GM12878 (cell line): ENCODE results near the gene SRC. TPM values are rescaled to one million over a fixed set of nuclear protein-coding genes. Genes with fewer than 3 reads are reported as not detected.

ENCODE experiments used
- ATAC-seq: fragments of 200-7000 bp; cut with Tn5 transposase; 3 replicates; pipeline ENCODE4 v1.9.1; 2020; ENCODE audit warnings: mild to moderate bottlenecking, moderate library complexity
- BruUV-seq: library from RNA; stranded (reverse); fragments of 400-500 nt; replicated peaks from 2 replicates; lab custom pipeline; 2021; lab: Mats Ljungman, UMichigan
- CTCF ChIA-PET: fragments of 300-600 bp; sonication (Branson Sonifier 250); formaldehyde crosslinking; extraction: SDS; loops from one replicate; lab custom pipeline; 2021; ENCODE audit warnings: inconsistent platforms; lab: Yijun Ruan, JAX
- POLR2A ChIA-PET: fragments of 350-600 bp; formaldehyde crosslinking; extraction: SDS; loops from one replicate; lab custom pipeline; 2021; ENCODE audit warnings: inconsistent platforms; lab: Charles Lee
- RAD21 ChIA-PET: fragments of 300-600 bp; sonication (Branson Sonifier 250); formaldehyde crosslinking; loops from one replicate; lab custom pipeline; 2023; ENCODE audit warnings: antibody characterized with exemption; ENCODE audit not compliant: unreplicated experiment; lab: Charles Lee
- SMC1A ChIA-PET: fragments of 300-600 bp; sonication (Branson Sonifier 250); formaldehyde crosslinking; loops from one replicate; lab custom pipeline; 2023; ENCODE audit not compliant: unreplicated experiment, uncharacterized antibody; lab: Charles Lee
- DNase-seq: peaks from one replicate; pipeline ENCODE4 v3.0.0-alpha.2; 2011; ENCODE audit warnings: low read depth, low spot score
- FAIRE-seq: peaks from 3 replicates; lab custom pipeline; 2011; peaks lifted over from hg19 to GRCh38; lab: Jason Lieb, UNC
- H2AFZ ChIP-seq: 2 replicates; pipeline ENCODE4 v1.6.0; 2011; ENCODE audit warnings: low read depth, low read length, control low read depth; ENCODE audit not compliant: control insufficient read depth
- H3K27ac ChIP-seq: 2 replicates; pipeline ENCODE4 v1.5.1; 2011; ENCODE audit warnings: control low read depth; ENCODE audit not compliant: control insufficient read depth, insufficient read depth
- H3K27me3 ChIP-seq, 2 experiments: replicated peaks in 1 of 2; 2 replicates each; pipeline versions ENCODE4 v1.6.0 to v1.6.1; 2011; ENCODE audit warnings: low read length in 1 of 2; ENCODE audit not compliant: control insufficient read depth in 2 of 2, insufficient read depth in 2 of 2
- H3K36me3 ChIP-seq, 2 experiments: 2 replicates each; pipeline ENCODE4 v1.5.1; 2011; ENCODE audit warnings: low read length in 1 of 2; ENCODE audit not compliant: control insufficient read depth in 2 of 2, insufficient read depth in 2 of 2
- H3K4me1 ChIP-seq: 2 replicates; pipeline ENCODE4 v1.6.1; 2011; ENCODE audit warnings: mild to moderate bottlenecking, low read length, moderate library complexity, mixed read lengths; ENCODE audit not compliant: control insufficient read depth, insufficient read depth
- H3K4me2 ChIP-seq: 2 replicates; pipeline ENCODE4 v1.6.0; 2011; ENCODE audit warnings: control low read depth; ENCODE audit not compliant: control insufficient read depth, insufficient read depth
- H3K4me3 ChIP-seq: fragments of 200-600 bp; sonication (generic); 2 replicates; pipeline ENCODE4 v1.5.1; 2016
- H3K79me2 ChIP-seq: 2 replicates; pipeline ENCODE4 v1.6.0; 2011; ENCODE audit warnings: low read length; ENCODE audit not compliant: control insufficient read depth, insufficient read depth
- H3K9ac ChIP-seq: 2 replicates; pipeline ENCODE4 v1.8.0; 2011; ENCODE audit warnings: low read length, control low read depth, mixed read lengths; ENCODE audit not compliant: control insufficient read depth, insufficient read depth
- H3K9me3 ChIP-seq: replicated peaks from 3 replicates; pipeline ENCODE4 v1.5.1; 2011; ENCODE audit warnings: mild to moderate bottlenecking, low read length; ENCODE audit not compliant: control insufficient read depth, insufficient read depth
- H4K20me1 ChIP-seq: 2 replicates; pipeline ENCODE4 v1.6.0; 2011; ENCODE audit not compliant: control insufficient read depth, insufficient read depth
- CHD2 ChIP-seq: IDR thresholded peaks from 2 replicates; pipeline ENCODE4 v1.6.1; 2011; ENCODE audit warnings: low read depth, low read length, improper control_type of control experiment, borderline replicate concordance
- DPF2 ChIP-seq: fragments of 450-650 bp; IDR thresholded peaks from 2 replicates; pipeline ENCODE4 v1.6.1; 2017; ENCODE audit warnings: mild to moderate bottlenecking
- FOXK2 ChIP-seq: fragments of 450-650 bp; IDR thresholded peaks from 2 replicates; pipeline ENCODE4 v1.6.1; 2017; ENCODE audit warnings: mild to moderate bottlenecking, moderate library complexity
- HCFC1 ChIP-seq: fragments of 150-350 bp; IDR thresholded peaks from 2 replicates; pipeline ENCODE4 v1.6.1; 2014; ENCODE audit warnings: low read length
- JUND ChIP-seq: IDR thresholded peaks from 2 replicates; pipeline ENCODE4 v1.6.1; 2012; ENCODE audit warnings: low read depth, mild to moderate bottlenecking, low read length, improper control_type of control experiment, moderate library complexity
- MEF2B ChIP-seq: fragments of 450-650 bp; IDR thresholded peaks from 2 replicates; pipeline ENCODE4 v1.6.1; 2018; ENCODE audit warnings: mild to moderate bottlenecking, moderate library complexity; ENCODE audit not compliant: partially characterized antibody, poor library complexity, severe bottlenecking
- RAD51 ChIP-seq: fragments of 450-650 bp; IDR thresholded peaks from 2 replicates; pipeline ENCODE4 v1.6.1; 2016; ENCODE audit warnings: moderate library complexity, mild to moderate bottlenecking, inconsistent platforms
- RELA ChIP-seq: fragments of 450-650 bp; IDR thresholded peaks from 2 replicates; pipeline ENCODE4 v1.8.0; 2014; ENCODE audit warnings: borderline replicate concordance; ENCODE audit not compliant: partially characterized antibody
- TAF1 ChIP-seq: IDR thresholded peaks from 2 replicates; pipeline ENCODE4 v1.6.1; 2011; ENCODE audit warnings: mild to moderate bottlenecking, low read depth, low read length, borderline replicate concordance
- YY1 ChIP-seq: IDR thresholded peaks from 2 replicates; pipeline ENCODE4 v1.6.1; 2011; ENCODE audit warnings: low read depth, mild to moderate bottlenecking, low read length
- ZSCAN29 ChIP-seq: fragments of 450-650 bp; IDR thresholded peaks from 2 replicates; pipeline ENCODE4 v1.6.1; 2017; ENCODE audit warnings: mild to moderate bottlenecking, moderate library complexity
- WGBS: methylation state at CpG from one replicate; pipeline ENCODE4 v1.1.6; 2016; ENCODE audit warnings: low lambda C conversion rate; ENCODE audit not compliant: insufficient replicate concordance, insufficient coverage; ENCODE audit errors: missing lambda C conversion rate; 5-methylcytosine and 5-hydroxymethylcytosine counted together
- in situ Hi-C: fragments of 300-500 bp; cut with MboI; formaldehyde crosslinking; loops from 9 replicates; pipeline ENCODE4 v1.14.3; 2018; ENCODE audit warnings: mixed read lengths
- intact Hi-C: fragments of 100-400 bp; cut with micrococcal nuclease; formaldehyde crosslinking; loops from one replicate; pipeline ENCODE4 v1.14.2; 2022; ENCODE audit not compliant: unreplicated experiment
- polyA plus RNA-seq, 11 experiments: library from polyadenylated mRNA; depleted of rRNA in 4 of 11; unstranded in 6 of 11; stranded (reverse) in 5 of 11; fragments of >200 nt; fragmentation: Nextera tagmentation in 4 of 11; fragmentation: Illumina TruSeq in 1 of 11; extraction: Ambion mirVana in 4 of 11; extraction: Trizol in 1 of 11; gene quantifications; 1 replicate in 1 of 11; 2 replicates in 10 of 11; pipeline versions ENCODE4 v1.2.1 to v1.2.3, GENCODE V29; 2011 to 2016; ENCODE audit warnings: inconsistent platforms in 2 of 11, missing spikeins in 2 of 11, low read depth in 1 of 11
- total RNA-seq, 4 experiments: library from RNA; depleted of rRNA in 3 of 4; stranded (reverse); fragments of >200 nt in 3 of 4; fragmentation: Illumina TruSeq in 1 of 4; extraction: Trizol in 1 of 4; gene quantifications; 2 replicates each; pipeline versions ENCODE4 v1.2.1 to v1.2.3, GENCODE V29; 2013 to 2021
- TF ChIP-seq, protein P1 (sequence below): fragments of 450-650 bp; conservative IDR thresholded peaks from 2 replicates; pipeline ENCODE4 v1.6.1; 2017; ENCODE audit warnings: mild to moderate bottlenecking, moderate library complexity
- TF ChIP-seq, protein P2 (sequence below): IDR thresholded peaks from 2 replicates; pipeline ENCODE4 v1.6.1; 2012; ENCODE audit warnings: low read depth, low read length, improper control_type of control experiment
- TF ChIP-seq, protein P3 (sequence below): fragments of 450-650 bp; IDR thresholded peaks from 2 replicates; pipeline ENCODE4 v1.6.1; 2017; ENCODE audit warnings: antibody characterized with exemption, mild to moderate bottlenecking, moderate library complexity

SRC gene
- total and polyA plus RNA-seq, 10 of the 15 experiments (the other 5 are each of a cell fraction or from before 2014, with no cell fraction given) = 0.60 to 71.3 (median 27.2) TPM

DNA sequence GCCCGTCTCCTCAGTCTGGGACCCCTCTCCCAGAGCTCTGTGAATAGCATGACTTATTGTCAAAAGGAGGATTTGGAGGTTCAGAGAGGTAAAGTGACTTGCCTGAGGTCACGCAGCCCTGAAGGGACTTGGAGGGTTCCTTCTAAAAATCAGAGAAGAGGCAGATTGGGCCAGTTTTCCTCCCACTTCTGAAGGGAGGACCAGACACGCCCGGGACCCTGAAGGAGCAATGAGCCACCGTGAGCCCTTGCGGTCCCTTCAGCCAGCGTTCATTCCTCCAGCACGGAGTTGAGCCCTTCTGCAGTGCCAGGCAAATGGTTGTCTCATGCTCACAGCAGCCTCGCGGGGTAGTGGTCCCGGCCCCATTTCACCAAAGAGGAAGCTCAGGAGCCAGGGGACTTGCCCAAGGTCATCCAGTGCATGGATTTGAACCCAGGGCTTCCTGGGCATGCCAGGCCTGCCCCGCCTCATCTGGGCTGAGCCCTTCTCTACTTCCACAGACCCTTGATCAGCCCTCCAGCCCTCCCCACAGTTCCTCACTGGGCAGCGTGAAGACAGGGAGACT is 7.4 kb downstream of the SRC start (continued):
- TF ChIP-seq, protein P1, sequence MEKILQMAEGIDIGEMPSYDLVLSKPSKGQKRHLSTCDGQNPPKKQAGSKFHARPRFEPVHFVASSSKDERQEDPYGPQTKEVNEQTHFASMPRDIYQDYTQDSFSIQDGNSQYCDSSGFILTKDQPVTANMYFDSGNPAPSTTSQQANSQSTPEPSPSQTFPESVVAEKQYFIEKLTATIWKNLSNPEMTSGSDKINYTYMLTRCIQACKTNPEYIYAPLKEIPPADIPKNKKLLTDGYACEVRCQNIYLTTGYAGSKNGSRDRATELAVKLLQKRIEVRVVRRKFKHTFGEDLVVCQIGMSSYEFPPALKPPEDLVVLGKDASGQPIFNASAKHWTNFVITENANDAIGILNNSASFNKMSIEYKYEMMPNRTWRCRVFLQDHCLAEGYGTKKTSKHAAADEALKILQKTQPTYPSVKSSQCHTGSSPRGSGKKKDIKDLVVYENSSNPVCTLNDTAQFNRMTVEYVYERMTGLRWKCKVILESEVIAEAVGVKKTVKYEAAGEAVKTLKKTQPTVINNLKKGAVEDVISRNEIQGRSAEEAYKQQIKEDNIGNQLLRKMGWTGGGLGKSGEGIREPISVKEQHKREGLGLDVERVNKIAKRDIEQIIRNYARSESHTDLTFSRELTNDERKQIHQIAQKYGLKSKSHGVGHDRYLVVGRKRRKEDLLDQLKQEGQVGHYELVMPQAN = no peak

DNA sequence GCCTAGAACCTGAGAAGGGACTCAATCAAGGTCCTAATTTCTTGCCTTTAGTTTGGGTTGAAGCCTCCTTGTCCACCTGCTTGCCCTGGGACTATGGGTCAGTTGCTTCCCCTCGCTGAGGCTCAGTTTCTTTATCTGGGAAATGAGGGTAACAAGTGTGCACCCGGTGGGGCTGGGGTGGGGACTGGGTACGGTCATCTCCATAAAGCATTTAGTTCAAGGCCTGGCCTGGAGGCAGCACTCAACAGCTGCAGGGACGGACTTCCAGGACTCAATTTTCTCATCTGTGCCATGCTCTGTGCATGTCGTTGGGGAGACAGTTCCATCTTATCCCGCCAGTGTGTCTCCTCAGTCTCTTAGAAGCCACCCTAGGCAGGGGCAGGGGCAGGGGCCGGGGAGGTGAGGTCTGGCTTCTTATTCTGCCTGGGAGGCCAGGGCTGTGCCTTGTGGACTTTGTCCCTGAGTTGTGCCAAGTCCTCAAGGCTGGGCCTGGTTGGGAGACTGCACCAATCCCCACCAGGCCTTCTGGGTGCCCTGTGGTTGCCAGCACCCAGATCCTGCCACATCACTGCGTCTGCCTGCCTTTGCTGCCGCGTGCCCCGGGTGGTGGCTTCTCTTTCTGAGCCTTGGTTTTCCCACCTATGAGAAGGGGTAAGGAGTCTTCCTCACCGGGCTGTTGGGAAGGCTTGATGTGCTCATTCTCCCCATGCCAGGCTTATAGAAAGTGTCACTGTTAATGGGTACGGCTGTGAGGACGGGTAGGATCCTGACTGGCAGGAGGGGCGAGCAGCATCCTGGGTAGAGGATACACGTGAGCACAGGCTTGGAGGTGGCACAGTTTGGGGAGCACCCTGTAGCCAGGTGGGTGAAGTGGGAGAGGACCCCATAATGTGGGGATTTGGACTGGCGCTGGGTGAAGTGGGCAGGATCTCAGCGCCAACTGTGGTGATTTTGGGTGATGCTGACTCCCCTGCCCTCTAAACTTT is 8.6 kb downstream of the SRC start:
- no peak overlapping the region for H2AFZ ChIP-seq
- BruUV-seq = no TSS peak
- no peaks in the 10 kb centered on the region; the same call in 2 of the 3 replicates for H3K9me3 ChIP-seq
- ChIA-PET CTCF (no interaction called here), POLR2A (no interaction called here), SMC1A (no interaction called here), RAD21 (interaction anchor here (0.6 to 1.8 kb wide), 3 partner anchors 10 to 27 kb away, joined by 3 to 6 read pairs (median 5); no protein-coding TSS in a partner anchor)
- no peak overlapping the region for H3K9ac ChIP-seq
- peaks cover 99% of the 10 kb centered on the region for H3K79me2 ChIP-seq
- intact Hi-C loops (no loop called here), in situ Hi-C loops (no loop called here)
- peaks cover 23% of the 10 kb centered on the region for H3K4me1 ChIP-seq
- peaks cover 19 to 33% of the 10 kb centered on the region in 2 experiments; a peak in 3 of 4 replicates for H3K36me3 ChIP-seq
- H3K27ac ChIP-seq = no peak overlapping the region
- WGBS = 82% methylated on average over 18 of the region's 18 CpGs
- FAIRE-seq (no peak), ATAC-seq (no peak), DNase-seq (no peak)
- no peaks in the 10 kb centered on the region for H3K27me3 ChIP-seq
- no peak overlapping the region; the same call in 1 of the 2 replicates for H3K4me3 ChIP-seq
- H3K4me2 ChIP-seq = peak overlapping the region; percentile 40; the same call in 1 of the 2 replicates
- H4K20me1 ChIP-seq = peaks cover 3% of the 10 kb centered on the region; the same call in 1 of the 2 replicates
- TF ChIP-seq TAF1 (no peak), RAD51 (no peak), YY1 (no peak), RELA (no peak), HCFC1 (no peak), FOXK2 (no peak), JUND (no peak), CHD2 (no peak), DPF2 (no peak), ZSCAN29 (no peak), MEF2B (no peak)
- TF ChIP-seq, protein P2, sequence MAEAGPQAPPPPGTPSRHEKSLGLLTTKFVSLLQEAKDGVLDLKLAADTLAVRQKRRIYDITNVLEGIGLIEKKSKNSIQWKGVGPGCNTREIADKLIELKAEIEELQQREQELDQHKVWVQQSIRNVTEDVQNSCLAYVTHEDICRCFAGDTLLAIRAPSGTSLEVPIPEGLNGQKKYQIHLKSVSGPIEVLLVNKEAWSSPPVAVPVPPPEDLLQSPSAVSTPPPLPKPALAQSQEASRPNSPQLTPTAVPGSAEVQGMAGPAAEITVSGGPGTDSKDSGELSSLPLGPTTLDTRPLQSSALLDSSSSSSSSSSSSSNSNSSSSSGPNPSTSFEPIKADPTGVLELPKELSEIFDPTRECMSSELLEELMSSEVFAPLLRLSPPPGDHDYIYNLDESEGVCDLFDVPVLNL = no peak
- TF ChIP-seq, protein P3, sequence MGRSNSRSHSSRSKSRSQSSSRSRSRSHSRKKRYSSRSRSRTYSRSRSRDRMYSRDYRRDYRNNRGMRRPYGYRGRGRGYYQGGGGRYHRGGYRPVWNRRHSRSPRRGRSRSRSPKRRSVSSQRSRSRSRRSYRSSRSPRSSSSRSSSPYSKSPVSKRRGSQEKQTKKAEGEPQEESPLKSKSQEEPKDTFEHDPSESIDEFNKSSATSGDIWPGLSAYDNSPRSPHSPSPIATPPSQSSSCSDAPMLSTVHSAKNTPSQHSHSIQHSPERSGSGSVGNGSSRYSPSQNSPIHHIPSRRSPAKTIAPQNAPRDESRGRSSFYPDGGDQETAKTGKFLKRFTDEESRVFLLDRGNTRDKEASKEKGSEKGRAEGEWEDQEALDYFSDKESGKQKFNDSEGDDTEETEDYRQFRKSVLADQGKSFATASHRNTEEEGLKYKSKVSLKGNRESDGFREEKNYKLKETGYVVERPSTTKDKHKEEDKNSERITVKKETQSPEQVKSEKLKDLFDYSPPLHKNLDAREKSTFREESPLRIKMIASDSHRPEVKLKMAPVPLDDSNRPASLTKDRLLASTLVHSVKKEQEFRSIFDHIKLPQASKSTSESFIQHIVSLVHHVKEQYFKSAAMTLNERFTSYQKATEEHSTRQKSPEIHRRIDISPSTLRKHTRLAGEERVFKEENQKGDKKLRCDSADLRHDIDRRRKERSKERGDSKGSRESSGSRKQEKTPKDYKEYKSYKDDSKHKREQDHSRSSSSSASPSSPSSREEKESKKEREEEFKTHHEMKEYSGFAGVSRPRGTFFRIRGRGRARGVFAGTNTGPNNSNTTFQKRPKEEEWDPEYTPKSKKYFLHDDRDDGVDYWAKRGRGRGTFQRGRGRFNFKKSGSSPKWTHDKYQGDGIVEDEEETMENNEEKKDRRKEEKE = no peak
